IMR-90 (cell line): ENCODE data around the gene KRTAP3-1. TPM values are rescaled to one million over a fixed set of nuclear protein-coding genes. Genes with fewer than 3 reads are reported as not detected.

Source experiments
- ATAC-seq: fragments of 200-7000 bp; cut with Tn5 transposase; 2 replicates; pipeline ENCODE4 v1.9.1; 2020; ENCODE audit warnings: low read depth, mild to moderate bottlenecking, moderate library complexity
- Bru-seq: library from RNA; stranded (reverse); fragments of 400-500 nt; gene quantifications from one replicate; lab custom pipeline; 2021; lab: Mats Ljungman, UMichigan
- BruChase-seq, 2 experiments: library from RNA; stranded (reverse); fragments of 400-500 nt; gene quantifications; one replicate each; lab custom pipeline; 2021; lab: Mats Ljungman, UMichigan
- BruUV-seq: library from RNA; stranded (reverse); fragments of 400-500 nt; replicated peaks from 2 replicates; lab custom pipeline; 2021; lab: Mats Ljungman, UMichigan
- CTCF ChIA-PET: fragments of 300-600 bp; formaldehyde crosslinking; extraction: SDS; loops from one replicate; lab custom pipeline; 2021; ENCODE audit warnings: antibody characterized with exemption; lab: Yijun Ruan, JAX
- POLR2A ChIA-PET: fragments of 300-600 bp; sonication (Branson Sonifier 250); formaldehyde crosslinking; loops from one replicate; lab custom pipeline; 2022; ENCODE audit warnings: antibody characterized with exemption; ENCODE audit not compliant: unreplicated experiment; lab: Charles Lee
- DNase-seq: peaks from one replicate; pipeline ENCODE4 v3.0.0; 2013
- H2AFZ ChIP-seq: replicated peaks from 2 replicates; pipeline ENCODE3; 2013; ENCODE audit warnings: low read length, mild to moderate bottlenecking; ENCODE audit not compliant: poor library complexity
- H2AK5ac ChIP-seq: 2 replicates; pipeline ENCODE4 v1.6.1; 2013; ENCODE audit warnings: low read depth, low read length, inconsistent platforms
- H2AK9ac ChIP-seq: replicated peaks from 2 replicates; pipeline ENCODE3; 2013; ENCODE audit warnings: mild to moderate bottlenecking, low read depth, low read length, moderate library complexity; ENCODE audit not compliant: poor library complexity
- H2BK120ac ChIP-seq: 2 replicates; pipeline ENCODE4 v1.6.1; 2013; ENCODE audit warnings: low read depth, low read length, inconsistent platforms
- H2BK15ac ChIP-seq: 3 replicates; pipeline ENCODE4 v1.6.1; 2013; ENCODE audit warnings: low read depth, low read length, inconsistent platforms
- H2BK20ac ChIP-seq: 2 replicates; pipeline ENCODE4 v1.6.1; 2013; ENCODE audit warnings: low read depth, mild to moderate bottlenecking, inconsistent platforms, low read length, moderate library complexity
- H2BK5ac ChIP-seq: 2 replicates; pipeline ENCODE4 v1.6.1; 2013; ENCODE audit warnings: mild to moderate bottlenecking, low read depth, low read length, inconsistent platforms; ENCODE audit not compliant: poor library complexity, severe bottlenecking
- H3K14ac ChIP-seq: replicated peaks from 2 replicates; pipeline ENCODE4 v1.6.1; 2013; ENCODE audit warnings: low read depth, low read length, inconsistent platforms
- H3K18ac ChIP-seq: 2 replicates; pipeline ENCODE4 v1.6.1; 2013; ENCODE audit warnings: low read depth, low read length, control low read depth
- H3K23ac ChIP-seq: 2 replicates; pipeline ENCODE4 v1.6.1; 2013; ENCODE audit warnings: low read depth, low read length, inconsistent platforms
- H3K27ac ChIP-seq: 2 replicates; pipeline ENCODE4 v1.5.1; 2013; ENCODE audit warnings: mild to moderate bottlenecking, control low read depth, low read length; ENCODE audit not compliant: insufficient read depth
- H3K27me3 ChIP-seq: 2 replicates; pipeline ENCODE4 v1.6.1; 2013; ENCODE audit warnings: low read length; ENCODE audit not compliant: control insufficient read depth, insufficient read depth
- H3K36me3 ChIP-seq: 2 replicates; pipeline ENCODE4 v1.6.1; 2013; ENCODE audit warnings: low read length, mixed read lengths; ENCODE audit not compliant: control insufficient read depth, insufficient read depth
- H3K4ac ChIP-seq: 2 replicates; pipeline ENCODE4 v1.6.1; 2013; ENCODE audit warnings: low read depth, low read length, inconsistent platforms
- H3K4me1 ChIP-seq: 2 replicates; pipeline ENCODE4 v1.6.1; 2013; ENCODE audit warnings: low read length, mixed read lengths; ENCODE audit not compliant: control insufficient read depth, insufficient read depth
- H3K4me2 ChIP-seq: 2 replicates; pipeline ENCODE4 v1.6.1; 2013; ENCODE audit warnings: low read depth, mild to moderate bottlenecking, control low read depth, low read length, moderate library complexity
- H3K4me3 ChIP-seq: 2 replicates; pipeline ENCODE4 v1.5.1; 2013; ENCODE audit warnings: low read depth, mild to moderate bottlenecking, control low read depth, low read length, moderate library complexity; ENCODE audit not compliant: insufficient read depth
- H3K56ac ChIP-seq: 2 replicates; pipeline ENCODE4 v1.6.1; 2013; ENCODE audit warnings: low read length, inconsistent platforms; ENCODE audit not compliant: insufficient read depth; ENCODE audit errors: extremely low read depth
- H3K79me1 ChIP-seq, 2 experiments: 2 replicates each; pipeline ENCODE4 v1.6.1; 2013; ENCODE audit warnings: low read length in 2 of 2, inconsistent platforms in 1 of 2, low read depth in 1 of 2
- H3K9ac ChIP-seq: 2 replicates; pipeline ENCODE4 v1.6.1; 2013; ENCODE audit warnings: low read depth, low read length, control low read depth
- H3K9me1 ChIP-seq: 2 replicates; pipeline ENCODE4 v1.6.1; 2013; ENCODE audit warnings: low read length, inconsistent platforms; ENCODE audit not compliant: insufficient read depth
- H3K9me3 ChIP-seq: 2 replicates; pipeline ENCODE4 v1.6.1; 2013; ENCODE audit warnings: low read length; ENCODE audit not compliant: control insufficient read depth, insufficient read depth
- H4K20me1 ChIP-seq: 2 replicates; pipeline ENCODE4 v1.6.1; 2013; ENCODE audit warnings: low read length, inconsistent platforms; ENCODE audit not compliant: insufficient read depth
- H4K5ac ChIP-seq: 2 replicates; pipeline ENCODE4 v1.6.1; 2013; ENCODE audit warnings: mild to moderate bottlenecking, low read depth, low read length, control low read depth
- H4K8ac ChIP-seq, 2 experiments: 2 replicates each; pipeline ENCODE4 v1.6.1; 2013; ENCODE audit warnings: low read depth in 2 of 2, low read length in 2 of 2, control low read depth in 1 of 2, inconsistent platforms in 1 of 2
- H4K91ac ChIP-seq: 2 replicates; pipeline ENCODE4 v1.6.1; 2013; ENCODE audit warnings: low read depth, low read length, inconsistent platforms; ENCODE audit not compliant: insufficient read depth
- CEBPB ChIP-seq: IDR thresholded peaks from 2 replicates; pipeline ENCODE4 v1.6.1; 2012; ENCODE audit warnings: low read depth, low read length, improper control_type of control experiment
- CHD1 ChIP-seq: IDR thresholded peaks from 2 replicates; pipeline ENCODE4 v1.6.1; 2012; ENCODE audit warnings: low read depth, low read length, improper control_type of control experiment
- ELK1 ChIP-seq: fragments of 150-350 bp; IDR thresholded peaks from 2 replicates; pipeline ENCODE4 v1.6.1; 2016; ENCODE audit warnings: low read depth, mild to moderate bottlenecking, low read length, moderate library complexity, borderline replicate concordance
- FOS ChIP-seq: fragments of 150-350 bp; IDR thresholded peaks from 2 replicates; pipeline ENCODE4 v1.6.1; 2016; ENCODE audit warnings: low read depth, low read length
- MAFK ChIP-seq: IDR thresholded peaks from 2 replicates; pipeline ENCODE4 v1.6.1; 2012; ENCODE audit warnings: low read depth, low read length, improper control_type of control experiment
- NFE2L2 ChIP-seq: fragments of 150-350 bp; IDR thresholded peaks from 2 replicates; pipeline ENCODE4 v1.6.1; 2016; ENCODE audit warnings: low read depth, mild to moderate bottlenecking, low read length
- RAD21 ChIP-seq: IDR thresholded peaks from 2 replicates; pipeline ENCODE4 v1.6.1; 2012; ENCODE audit warnings: low read length, improper control_type of control experiment
- RCOR1 ChIP-seq: IDR thresholded peaks from 2 replicates; pipeline ENCODE4 v1.6.1; 2012; ENCODE audit warnings: mild to moderate bottlenecking, low read length, improper control_type of control experiment; ENCODE audit not compliant: insufficient replicate concordance
- SMC3 ChIP-seq: fragments of 150-350 bp; IDR thresholded peaks from 2 replicates; pipeline ENCODE4 v1.6.1; 2016; ENCODE audit warnings: low read depth, mild to moderate bottlenecking, antibody characterized with exemption, low read length, moderate library complexity
- USF2 ChIP-seq: fragments of 150-350 bp; IDR thresholded peaks from 2 replicates; pipeline ENCODE4 v1.6.1; 2017; ENCODE audit warnings: mild to moderate bottlenecking, antibody characterized with exemption, low read length, low read depth
- WGBS, 2 experiments: methylation state at CpG; one replicate each; pipeline versions ENCODE4 v1.1.5 to v1.1.7; 2013; ENCODE audit warnings: missing lambda C conversion rate in 2 of 2; ENCODE audit not compliant: insufficient read length in 1 of 2; ENCODE audit errors: extremely low coverage in 2 of 2; 5-methylcytosine and 5-hydroxymethylcytosine counted together
- dilution Hi-C: fragments of 300-500 bp; cut with HindIII; formaldehyde crosslinking; loops from one replicate; pipeline ENCODE4 v1.14.3; 2018; ENCODE audit warnings: low sequenced_read_pairs; ENCODE audit not compliant: unreplicated experiment
- in situ Hi-C: fragments of 300-500 bp; cut with MboI; formaldehyde crosslinking; loops from 3 replicates; pipeline ENCODE4 v1.14.3; 2019; ENCODE audit warnings: low sequenced_read_pairs, inconsistent platforms, mixed read lengths
- intact Hi-C: fragments of 100-400 bp; cut with micrococcal nuclease; formaldehyde crosslinking; loops from 2 replicates; pipeline ENCODE4 v1.10.0; 2022
- long read RNA-seq: library from polyadenylated mRNA; unstranded; transcript quantifications from one replicate; pipeline ENCODE4 v2.0.0, GENCODE V29; 2021; ENCODE audit not compliant: unreplicated experiment
- polyA plus RNA-seq, 3 experiments: library from polyadenylated mRNA; depleted of rRNA; stranded (reverse); fragments of >200 nt; gene quantifications; 2 replicates each; pipeline ENCODE4 v1.2.3, GENCODE V29; 2012; ENCODE audit warnings: low replicate concordance in 1 of 3
- total RNA-seq: library from RNA; depleted of rRNA; stranded (reverse); fragments of >200 nt; gene quantifications from 2 replicates; pipeline ENCODE4 v1.2.3, GENCODE V29; 2012; rRNA removed

KRTAP3-1 gene
- total RNA-seq = not detected in 2 replicates
- not detected in 2 replicates for polyA plus RNA-seq (2012; rRNA removed)
- not detected in 2 replicates for polyA plus RNA-seq (2012; cell fraction: cytosol; rRNA removed)
- polyA plus RNA-seq (2012; cell fraction: nucleus; rRNA removed; ENCODE audit: low replicate concordance) = not detected in 2 replicates
- Bru-seq, nascent RNA = not detected
- BruChase-seq, experiment 1, labeled RNA remaining after a 6-hour chase = not detected
- BruChase-seq, experiment 2, labeled RNA remaining after a 2-hour chase = not detected
- long read RNA-seq = 0 reads

GRCh38 chr17:41008811-41009210 is at the start of gene KRTAP3-1:
TSS of gene KRTAP3-1 (minus strand) at chr17:41009128. CDS start at chr17:41009074, 54 bp downstream.
- no TSS peak for BruUV-seq
- Histone ChIP-seq H2BK15ac (no peak within 1 kb of the TSS), H3K23ac (no peak within 1 kb of the TSS), H4K8ac (no peak within 1 kb of the TSS), H2AK9ac (no peak within 1 kb of the TSS), H2AFZ (no peak within 1 kb of the TSS), H3K9me3 (no peaks in the 10 kb centered on the region), H4K5ac (no peak within 1 kb of the TSS), H3K14ac (no peak within 1 kb of the TSS), H3K18ac (no peak within 1 kb of the TSS), H3K4me1 (peaks cover 1% of the 10 kb centered on the region; the same call in 1 of the 2 replicates), H3K27me3 (no peaks in the 10 kb centered on the region), H2BK5ac (no peak within 1 kb of the TSS), H2BK20ac (no peak within 1 kb of the TSS), H2BK120ac (no peak within 1 kb of the TSS), H4K20me1 (no peaks in the 10 kb centered on the region), H3K79me1 (no peaks in the 10 kb centered on the region), H3K9ac (no peak within 1 kb of the TSS), H3K4me3 (no peak within 1 kb of the TSS), H3K56ac (no peak within 1 kb of the TSS), H3K4me2 (no peak within 1 kb of the TSS), H3K9me1 (no peaks in the 10 kb centered on the region; the same call in 1 of the 2 replicates), H3K36me3 (no peaks in the 10 kb centered on the region), H3K27ac (no peak within 1 kb of the TSS), H3K4ac (no peak within 1 kb of the TSS), H4K91ac (no peak within 1 kb of the TSS), H2AK5ac (no peak within 1 kb of the TSS)
- POLR2A ChIA-PET = no interaction called here
- dilution Hi-C loops = no loop called here
- WGBS, 2 experiments = 100% methylated on average over 2 of the region's 8 CpGs; no CpG with 5 or more reads in 1 of the 2 experiments
- ATAC-seq (no peak), DNase-seq (no peak)
- intact Hi-C loops = no loop called here
- in situ Hi-C loops = no loop called here
- CTCF ChIA-PET = interaction anchor here (0.6 kb wide), 1 partner anchor 17 kb away, joined by 6 read pairs; no protein-coding TSS in a partner anchor
- TF ChIP-seq NFE2L2 (no peak), CHD1 (no peak), CEBPB (no peak), RAD21 (no peak), MAFK (no peak), SMC3 (no peak), ELK1 (no peak), RCOR1 (no peak), USF2 (no peak), FOS (no peak)
